HuH-7.5 (cell line): ENCODE results near the gene PARM1.

Source experiments
- DNase-seq: peaks from one replicate; pipeline ENCODE4 v3.0.0; 2011; ENCODE audit warnings: low spot score

The PARM1 gene

GRCh38 chr4:74932832-74933561 is at the start of gene PARM1:
TSS of gene PARM1 (plus strand) at chr4:74933116. CDS start at chr4:74933328, 212 bp downstream.
- DNase-seq, result peak; percentile 67

- DNase-seq, result peak; percentile 8
These were observed 48.6 kb upstream of the PARM1 start for GRCh38 chr4:74884266-74884665.

- no peak for DNase-seq
These were observed 46.4 kb upstream of the PARM1 start for GRCh38 chr4:74886484-74886883.

GRCh38 chr4:74890341-74890740 is 42.6 kb upstream of the PARM1 start:
- no peak for DNase-seq

- DNase-seq, result no peak
These were observed 41.9 kb upstream of the PARM1 start for GRCh38 chr4:74891037-74891436.

- DNase-seq, result no peak
These were observed 39.7 kb upstream of the PARM1 start for GRCh38 chr4:74893171-74893570.

GRCh38 chr4:74896595-74896994 is 36.3 kb upstream of the PARM1 start:
- DNase-seq, result no peak

GRCh38 chr4:74897386-74897785 is 35.5 kb upstream of the PARM1 start:
- no peak for DNase-seq

- DNase-seq, result no peak
These were observed 32.1 kb upstream of the PARM1 start for GRCh38 chr4:74900862-74901261.

GRCh38 chr4:74904509-74905065 is 28.3 kb upstream of the PARM1 start:
- no peak for DNase-seq

- DNase-seq, result no peak
These were observed 26.1 kb upstream of the PARM1 start for GRCh38 chr4:74906771-74907170.

GRCh38 chr4:74919783-74920182 is 13.1 kb upstream of the PARM1 start:
- no peak for DNase-seq

GRCh38 chr4:74920704-74921103 is 12.2 kb upstream of the PARM1 start:
- no peak for DNase-seq

- no peak for DNase-seq
These were observed 11.4 kb upstream of the PARM1 start for GRCh38 chr4:74921490-74921889.

- no peak for DNase-seq
These were observed 6.9 kb upstream of the PARM1 start for GRCh38 chr4:74926007-74926406.

GRCh38 chr4:74930162-74930561 is 2.8 kb upstream of the PARM1 start:
- DNase-seq, result no peak

GRCh38 chr4:74931376-74931775 is 1.5 kb upstream of the PARM1 start:
- DNase-seq, result no peak

GRCh38 chr4:74932010-74932409 is 906 bp upstream of the PARM1 start:
- no peak for DNase-seq

- DNase-seq, result no peak
These were observed 673 bp downstream of the PARM1 start for GRCh38 chr4:74933562-74934015.

- DNase-seq, result peak; percentile 31
These were observed 1.3 kb downstream of the PARM1 start for GRCh38 chr4:74934016-74934831.

- no peak for DNase-seq
These were observed 2.0 kb downstream of the PARM1 start for GRCh38 chr4:74934888-74935287.

- DNase-seq, result no peak
These were observed 8.2 kb downstream of the PARM1 start for GRCh38 chr4:74941123-74941522.
